GM08714 (cell line): ENCODE measurements around the gene KLRD1.
"Not testable (repeated sequence)": the region's sequence is repeated elsewhere in the genome, so short reads cannot be mapped to it uniquely, and the experiment has no call there.

Source experiments
- H3K4me3 ChIP-seq: fragments of 200-500 bp; sonication (Bioruptor generic); 2 replicates; pipeline ENCODE4 v1.5.1; 2014; ENCODE audit warnings: mild to moderate bottlenecking, low read length, inconsistent platforms
- ZNF274 ChIP-seq: IDR thresholded peaks from 2 replicates; pipeline ENCODE4 v1.6.1; 2012; ENCODE audit warnings: mild to moderate bottlenecking, low read depth, low read length

Gene KLRD1

DNA sequence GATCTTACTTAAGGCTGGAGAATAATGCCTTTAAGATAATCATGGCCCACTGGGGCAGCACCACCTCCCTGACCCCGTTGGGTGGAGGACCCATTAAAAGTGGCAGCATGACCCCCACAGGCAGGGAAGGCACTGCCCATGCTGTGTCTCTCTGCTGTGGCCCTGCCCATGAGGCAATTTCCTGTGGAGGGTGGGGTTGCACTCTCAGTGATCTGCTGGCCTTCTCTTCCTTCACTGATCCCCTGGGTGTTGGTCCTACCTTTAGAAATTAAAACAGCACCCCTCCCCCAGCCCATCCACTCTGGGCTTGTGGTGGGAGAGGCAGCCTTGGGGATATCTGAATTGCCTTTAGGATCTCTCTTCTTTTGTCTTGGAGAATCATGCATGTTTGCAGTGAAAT lies 64.9 kb downstream of the KLRD1 start:
- H3K4me3 ChIP-seq, result no peak overlapping the region

DNA sequence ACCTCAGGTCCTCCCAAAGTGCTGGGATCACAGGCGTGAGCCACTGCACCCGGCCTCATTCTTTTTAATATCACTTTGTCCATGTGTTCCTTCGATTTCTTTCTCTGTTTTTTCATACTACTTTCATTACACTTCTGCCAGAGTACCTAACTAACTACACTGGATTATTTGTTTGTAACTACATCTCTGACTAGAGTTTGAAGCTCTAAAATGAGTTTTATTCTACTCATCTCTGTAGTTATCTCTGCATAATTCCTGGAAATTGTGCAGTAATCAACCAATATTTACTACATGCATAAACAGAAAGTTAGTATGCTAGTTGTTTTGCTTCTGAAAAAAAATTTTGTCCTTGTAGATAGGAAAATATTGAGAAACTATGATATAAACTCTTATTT lies 67.0 kb downstream of the KLRD1 start:
- no peak overlapping the region for H3K4me3 ChIP-seq
- TF ChIP-seq ZNF274, result no peak

More for the DNA sequence above, 64.9 kb downstream of the KLRD1 start:
- TF ChIP-seq ZNF274, result no peak

DNA sequence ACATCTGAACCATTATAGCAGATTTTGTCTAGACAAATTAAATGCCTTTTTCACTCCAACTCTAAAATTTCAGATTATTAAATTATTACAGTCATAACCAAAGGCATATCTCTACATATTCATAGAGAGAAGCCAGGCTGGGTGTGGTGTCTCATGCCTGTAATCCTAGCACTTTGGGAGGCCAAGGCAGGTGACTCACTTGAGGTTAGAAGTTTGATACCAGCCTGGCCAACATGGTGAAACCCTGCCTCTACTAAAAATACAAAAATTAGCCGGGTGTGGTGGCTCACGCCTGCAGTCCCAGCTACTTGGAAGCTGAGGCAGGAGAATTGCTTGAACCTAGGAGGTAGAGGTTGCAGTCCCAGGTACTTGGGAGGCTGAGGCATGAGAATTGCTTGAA lies 71.1 kb downstream of the KLRD1 start:
- H3K4me3 ChIP-seq, result not testable (repeated sequence)
